H9 (cell line): Measurements from ENCODE around the gene LEF1. TPM values are rescaled to one million over a fixed set of nuclear protein-coding genes. Genes with fewer than 3 reads are reported as not detected.

Experiments
- DNase-seq: peaks from one replicate; pipeline ENCODE4 v3.0.0-alpha.2; 2017
- H2AFZ ChIP-seq: one replicate; pipeline ENCODE4 v1.6.1; 2013; ENCODE audit warnings: mild to moderate bottlenecking, low read length, control low read depth, moderate library complexity
- H2AK5ac ChIP-seq: 2 replicates; pipeline ENCODE4 v1.6.1; 2013; ENCODE audit warnings: low read length, control low read depth, mixed read lengths; ENCODE audit not compliant: insufficient read length
- H2BK120ac ChIP-seq: one replicate; pipeline ENCODE4 v1.6.1; 2013; ENCODE audit warnings: low read depth, mild to moderate bottlenecking, low read length, control low read depth, inconsistent platforms; ENCODE audit not compliant: poor library complexity, severe bottlenecking
- H2BK12ac ChIP-seq: 2 replicates; pipeline ENCODE4 v1.6.1; 2013; ENCODE audit warnings: low read length, control low read depth, mixed read lengths, low read depth; ENCODE audit not compliant: insufficient read length
- H2BK15ac ChIP-seq: 2 replicates; pipeline ENCODE4 v1.6.1; 2013; ENCODE audit warnings: low read depth, low read length, control low read depth
- H2BK20ac ChIP-seq: one replicate; pipeline ENCODE4 v1.6.1; 2013; ENCODE audit warnings: low read depth, mild to moderate bottlenecking, low read length, control low read depth, inconsistent platforms; ENCODE audit not compliant: poor library complexity, severe bottlenecking
- H2BK5ac ChIP-seq: 2 replicates; pipeline ENCODE4 v1.6.1; 2013; ENCODE audit warnings: low read length, control low read depth, mixed read lengths; ENCODE audit not compliant: insufficient read length
- H3K14ac ChIP-seq: 2 replicates; pipeline ENCODE4 v1.6.1; 2013; ENCODE audit warnings: low read length, control low read depth; ENCODE audit not compliant: insufficient read depth
- H3K18ac ChIP-seq: 2 replicates; pipeline ENCODE4 v1.6.1; 2013; ENCODE audit warnings: low read depth, mild to moderate bottlenecking, mixed read lengths, low read length, control low read depth; ENCODE audit not compliant: insufficient read length
- H3K23ac ChIP-seq: 2 replicates; pipeline ENCODE4 v1.6.1; 2013; ENCODE audit warnings: low read length, control low read depth, mixed read lengths, low read depth; ENCODE audit not compliant: insufficient read length
- H3K23me2 ChIP-seq: 2 replicates; pipeline ENCODE4 v1.6.1; 2013; ENCODE audit warnings: low read depth, mild to moderate bottlenecking, mixed read lengths, low read length, control low read depth; ENCODE audit not compliant: insufficient read length, poor library complexity, severe bottlenecking
- H3K27ac ChIP-seq: 2 replicates; pipeline ENCODE4 v1.5.1; 2013; ENCODE audit warnings: low read length, control low read depth, mixed read lengths, low read depth; ENCODE audit not compliant: insufficient read length
- H3K27me3 ChIP-seq: 2 replicates; pipeline ENCODE4 v1.6.1; 2013; ENCODE audit warnings: low read length, control low read depth, inconsistent platforms; ENCODE audit not compliant: insufficient read depth
- H3K4ac ChIP-seq: 2 replicates; pipeline ENCODE4 v1.6.1; 2013; ENCODE audit warnings: low read depth, mild to moderate bottlenecking, control low read depth, inconsistent platforms, low read length, moderate library complexity
- H3K4me1 ChIP-seq: 2 replicates; pipeline ENCODE4 v1.6.1; 2013; ENCODE audit warnings: low read length, control low read depth, inconsistent platforms; ENCODE audit not compliant: insufficient read depth
- H3K4me2 ChIP-seq: 2 replicates; pipeline ENCODE4 v1.6.1; 2013; ENCODE audit warnings: low read length, control low read depth, mixed read lengths; ENCODE audit not compliant: insufficient read length, insufficient read depth
- H3K56ac ChIP-seq: 2 replicates; pipeline ENCODE4 v1.6.1; 2013; ENCODE audit warnings: low read depth, mild to moderate bottlenecking, mixed read lengths, low read length, control low read depth; ENCODE audit not compliant: insufficient read length
- H3K79me1 ChIP-seq: 2 replicates; pipeline ENCODE4 v1.6.1; 2013; ENCODE audit warnings: low read depth, mild to moderate bottlenecking, moderate library complexity, low read length, control low read depth, inconsistent platforms; ENCODE audit not compliant: insufficient read depth, poor library complexity, severe bottlenecking
- H3K79me2 ChIP-seq: 2 replicates; pipeline ENCODE4 v1.6.1; 2013; ENCODE audit warnings: low read length, control low read depth, inconsistent platforms; ENCODE audit not compliant: insufficient read depth
- H3K9ac ChIP-seq: 2 replicates; pipeline ENCODE4 v1.6.1; 2013; ENCODE audit warnings: low read length, control low read depth, mixed read lengths; ENCODE audit not compliant: insufficient read length; ENCODE audit errors: extremely low read depth
- H3K9me3 ChIP-seq: one replicate; pipeline ENCODE4 v1.6.1; 2013; ENCODE audit warnings: low read depth, low read length, inconsistent platforms; ENCODE audit not compliant: control insufficient read depth
- H3T11ph ChIP-seq: one replicate; pipeline ENCODE4 v1.6.1; 2013; ENCODE audit warnings: mild to moderate bottlenecking, low read length, control low read depth, inconsistent platforms
- H4K20me1 ChIP-seq: one replicate; pipeline ENCODE4 v1.6.1; 2013; ENCODE audit not compliant: control insufficient read depth, insufficient read length, insufficient read depth
- H4K5ac ChIP-seq: 2 replicates; pipeline ENCODE4 v1.6.1; 2013; ENCODE audit warnings: low read depth, mild to moderate bottlenecking, mixed read lengths, low read length, control low read depth; ENCODE audit not compliant: insufficient read length
- H4K8ac ChIP-seq: replicated peaks from 2 replicates; pipeline ENCODE4 v1.6.1; 2013; ENCODE audit warnings: low read length, control low read depth, mixed read lengths, low read depth; ENCODE audit not compliant: insufficient read length
- H4K91ac ChIP-seq: 2 replicates; pipeline ENCODE4 v1.6.1; 2013; ENCODE audit warnings: low read depth, mild to moderate bottlenecking, moderate library complexity, mixed read lengths, low read length, control low read depth; ENCODE audit not compliant: insufficient read length
- H3K27ac Mint-ChIP-seq, 3 experiments: 2 replicates in 2 of 3; 3 replicates in 1 of 3; pipeline ENCODE4 v1.8.0; 2020 to 2021; ENCODE audit warnings: mixed read lengths in 3 of 3, mild to moderate bottlenecking in 1 of 3, moderate library complexity in 1 of 3
- H3K27me3 Mint-ChIP-seq: 2 replicates; pipeline ENCODE4 v1.8.0; 2021; ENCODE audit warnings: low read depth, mild to moderate bottlenecking, moderate library complexity, mixed read lengths
- H3K36me3 Mint-ChIP-seq, 3 experiments: 2 replicates in 2 of 3; 3 replicates in 1 of 3; pipeline ENCODE4 v1.8.0; 2020 to 2021; ENCODE audit warnings: low read depth in 3 of 3, mixed read lengths in 3 of 3; ENCODE audit not compliant: insufficient read depth in 1 of 3
- H3K4me1 Mint-ChIP-seq, 2 experiments: 2 replicates each; pipeline ENCODE4 v1.8.0; 2020; ENCODE audit warnings: mixed read lengths in 2 of 2
- H3K4me3 Mint-ChIP-seq, 2 experiments: 2 replicates in 1 of 2; 3 replicates in 1 of 2; pipeline ENCODE4 v1.8.0; 2020 to 2021; ENCODE audit warnings: mild to moderate bottlenecking in 2 of 2, mixed read lengths in 2 of 2, moderate library complexity in 1 of 2
- H3K9me3 Mint-ChIP-seq, 2 experiments: 2 replicates in 1 of 2; 3 replicates in 1 of 2; pipeline ENCODE4 v1.8.0; 2020; ENCODE audit warnings: mild to moderate bottlenecking in 2 of 2, mixed read lengths in 2 of 2, moderate library complexity in 1 of 2
- CTCF ChIP-seq: fragments of 200-600 bp; sonication (generic); conservative IDR thresholded peaks from 3 replicates; pipeline ENCODE4 v1.8.0; 2021; ENCODE audit warnings: antibody characterized with exemption, mild to moderate bottlenecking
- WGBS: extraction: QIAGEN DNeasy Blood & Tissue Kit; methylation state at CpG from one replicate; pipeline ENCODE4 v1.1.7; 2013; ENCODE audit warnings: missing lambda C conversion rate, low lambda C conversion rate, mixed read lengths; ENCODE audit not compliant: insufficient read length; ENCODE audit errors: extremely low coverage; 5-methylcytosine and 5-hydroxymethylcytosine counted together
- total RNA-seq: library from RNA; stranded (reverse); gene quantifications from 2 replicates; pipeline ENCODE4 v1.2.1, GENCODE V29; 2021

The LEF1 gene
- total RNA-seq, 1 experiment from 2014 or later, result 2.5 TPM

- DNase-seq, result no peak
- H3K4me1 Mint-ChIP-seq, result peaks cover 5 to 11% of the 10 kb centered on the region in 2 experiments
- no peak overlapping the region for H2BK15ac ChIP-seq
- H2BK120ac ChIP-seq, result no peak overlapping the region
- no peak overlapping the region; a peak in 1 of 7 replicates for H3K27ac Mint-ChIP-seq
- no peak overlapping the region for H4K8ac ChIP-seq
- H3K27me3 Mint-ChIP-seq, result peaks cover 13% of the 10 kb centered on the region
- no peaks in the 10 kb centered on the region for H3K79me1 ChIP-seq
- no peaks in the 10 kb centered on the region for H3K4me1 ChIP-seq
- H3K23ac ChIP-seq, result no peak overlapping the region
- H3K14ac ChIP-seq, result no peak overlapping the region
- no peak overlapping the region for H2BK5ac ChIP-seq
- no peaks in the 10 kb centered on the region for H4K20me1 ChIP-seq
- no peak overlapping the region for H2AFZ ChIP-seq
- H3K9me3 Mint-ChIP-seq, result no peaks in the 10 kb centered on the region
- H3K36me3 Mint-ChIP-seq, result no peaks in the 10 kb centered on the region
- H3K9ac ChIP-seq, result no peak overlapping the region
- no peak overlapping the region for H2BK20ac ChIP-seq
- H2BK12ac ChIP-seq, result no peak overlapping the region
- H3T11ph ChIP-seq, result no peak overlapping the region
- H3K4ac ChIP-seq, result no peak overlapping the region
- no peak overlapping the region for H4K91ac ChIP-seq
- no peak overlapping the region for H2AK5ac ChIP-seq
- no peaks in the 10 kb centered on the region for H3K23me2 ChIP-seq
- no peaks in the 10 kb centered on the region for H3K79me2 ChIP-seq
- no CpG with 5 or more reads among the region's 5 CpGs for WGBS
- no peak overlapping the region for H4K5ac ChIP-seq
- no peak overlapping the region for H3K56ac ChIP-seq
- no peak overlapping the region for H3K4me2 ChIP-seq
- no peak for TF ChIP-seq CTCF
- H3K27me3 ChIP-seq, result no peaks in the 10 kb centered on the region
- H3K4me3 Mint-ChIP-seq, result no peak overlapping the region
- H3K18ac ChIP-seq, result no peak overlapping the region
- no peak overlapping the region for H3K27ac ChIP-seq
- H3K9me3 ChIP-seq, result no peaks in the 10 kb centered on the region
Observed at GRCh38 chr4:108097990-108098553, 70.7 kb downstream of the LEF1 start.
